ENCODE measurements around the gene PTPRD. TPM values are rescaled to one million over a fixed set of nuclear protein-coding genes. Genes with fewer than 3 reads are reported as not detected.

Gene PTPRD
- total and polyA plus RNA-seq, 2 of the 4 experiments (the other 2 are of a cell fraction), result 0.07 to 0.18 TPM

DNA sequence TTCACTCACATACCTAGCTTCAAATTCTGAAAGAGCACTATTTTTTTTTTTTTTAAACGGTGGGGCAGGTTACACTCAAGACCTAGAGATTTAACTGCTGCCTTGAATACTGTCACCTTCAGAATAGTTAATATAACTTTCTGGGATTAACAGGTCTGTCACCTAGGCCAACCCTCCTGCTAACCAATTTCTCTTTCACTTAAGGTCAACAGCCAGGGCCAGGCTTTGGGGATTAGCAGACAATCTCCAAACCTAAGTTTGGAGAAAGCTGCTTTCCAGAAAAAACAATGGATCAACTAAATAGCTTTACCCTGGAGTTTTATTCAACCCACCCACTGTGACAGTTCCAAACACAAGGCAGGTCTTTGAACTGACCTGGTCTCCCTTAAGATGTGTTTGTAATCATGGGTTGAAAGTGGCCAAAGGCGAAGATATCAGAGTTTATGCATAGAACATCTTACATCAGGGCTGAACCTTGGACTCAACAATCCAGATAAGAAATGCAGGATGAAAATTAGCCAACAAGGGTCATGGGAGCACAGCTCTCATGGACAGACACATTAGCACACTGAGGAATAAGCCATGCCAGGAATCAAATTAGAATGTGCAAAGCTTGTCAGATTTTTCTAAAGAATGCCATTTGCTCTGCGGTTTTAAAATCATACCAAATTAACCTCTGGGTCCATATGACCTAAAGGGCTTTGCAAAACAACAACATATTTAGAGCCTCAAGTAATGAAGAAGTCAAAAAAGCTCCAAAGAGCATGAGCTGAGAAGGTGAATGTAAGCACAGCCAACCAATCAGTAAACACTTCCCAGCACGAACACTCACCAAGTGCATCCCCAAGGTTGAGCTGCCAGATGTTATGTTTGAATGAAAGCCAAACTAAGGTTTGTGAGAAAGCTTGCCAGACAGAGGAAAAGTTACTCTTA lies 2274.7 kb downstream of the PTPRD start:
- no peak for ATAC-seq (ENCODE audit: low read depth)
- Histone ChIP-seq H3K9me3 (ENCODE audit: control insufficient read depth, insufficient read depth, low read length) (peaks cover 3% of the 10 kb centered on the region; the same call in 1 of the 2 replicates), H2AK5ac (ENCODE audit: low read depth, low read length) (no peak overlapping the region), H3K9me1 (ENCODE audit: insufficient read depth, low read length) (no peaks in the 10 kb centered on the region), H2AK9ac (replicated peaks; ENCODE audit: low read depth, low read length, poor library complexity) (no peak overlapping the region), H3K4ac (ENCODE audit: low read depth, low read length) (no peak overlapping the region), H4K91ac (ENCODE audit: insufficient read depth, low read depth, low read length) (no peak overlapping the region), H4K20me1 (ENCODE audit: insufficient read depth, low read length) (no peaks in the 10 kb centered on the region), H2AFZ (replicated peaks; ENCODE audit: low read length, poor library complexity) (no peak overlapping the region), H3K36me3 (ENCODE audit: control insufficient read depth, insufficient read depth, low read length) (no peaks in the 10 kb centered on the region), H2BK20ac (ENCODE audit: low read depth, low read length) (no peak overlapping the region), H3K4me2 (ENCODE audit: low read depth, low read length) (no peak overlapping the region), H3K14ac (replicated peaks; ENCODE audit: low read depth, low read length) (no peak overlapping the region), H4K5ac (ENCODE audit: low read depth, low read length) (no peak overlapping the region), H3K4me1 (ENCODE audit: control insufficient read depth, insufficient read depth, low read length) (no peaks in the 10 kb centered on the region), H2BK15ac (ENCODE audit: low read depth, low read length) (no peak overlapping the region), H3K56ac (ENCODE audit: extremely low read depth, insufficient read depth, low read length) (no peak overlapping the region), H2BK5ac (ENCODE audit: low read depth, low read length, poor library complexity, severe bottlenecking) (no peak overlapping the region), H3K23ac (ENCODE audit: low read depth, low read length) (no peak overlapping the region), H3K27ac (ENCODE audit: insufficient read depth, low read length) (no peak overlapping the region), H3K18ac (ENCODE audit: low read depth, low read length) (no peak overlapping the region), H3K4me3 (ENCODE audit: insufficient read depth, low read depth, low read length) (no peak overlapping the region), H3K79me1 (ENCODE audit: low read depth in 1 of 2, low read length in 2 of 2) (no peaks in the 10 kb centered on the region), H4K8ac (ENCODE audit: low read depth in 2 of 2, low read length in 2 of 2) (no peak overlapping the region), H3K27me3 (ENCODE audit: control insufficient read depth, insufficient read depth, low read length) (no peaks in the 10 kb centered on the region), H3K9ac (ENCODE audit: low read depth, low read length) (no peak overlapping the region), H2BK120ac (ENCODE audit: low read depth, low read length) (no peak overlapping the region)
- BruUV-seq (replicated peaks), result no TSS peak
- ChIA-PET CTCF (interaction anchor here (0.6 kb wide), 1 partner anchor 14 kb away, joined by 4 read pairs; no protein-coding TSS in a partner anchor), POLR2A (ENCODE audit: unreplicated experiment) (no interaction called here)
- WGBS, 2 experiments (ENCODE audit: extremely low coverage in 2 of 2, insufficient read length in 1 of 2), result no CpG with 5 or more reads among the region's 4 CpGs
- intact Hi-C loops (cut with micrococcal nuclease), result no loop called here
- in situ Hi-C loops (cut with MboI; ENCODE audit: low sequenced_read_pairs), result no loop called here
- dilution Hi-C loops (cut with HindIII; ENCODE audit: low sequenced_read_pairs, unreplicated experiment), result no loop called here
- DNase-seq, result peak; percentile 7
- TF ChIP-seq SMC3 (IDR thresholded peaks at IDR 0.05; ENCODE audit: low read depth, low read length) (no peak), MAZ (IDR thresholded peaks at IDR 0.05; ENCODE audit: borderline replicate concordance, low read depth, low read length) (no peak), MXI1 (IDR thresholded peaks at IDR 0.05; ENCODE audit: borderline replicate concordance, low read depth, low read length) (no peak), RAD21 (IDR thresholded peaks at IDR 0.05; ENCODE audit: low read length) (no peak), MAFK (IDR thresholded peaks at IDR 0.05; ENCODE audit: low read depth, low read length) (no peak), RCOR1 (IDR thresholded peaks at IDR 0.05; ENCODE audit: insufficient replicate concordance, low read length) (no peak), RFX5 (IDR thresholded peaks at IDR 0.05; ENCODE audit: low read depth, low read length) (no peak), FOS (IDR thresholded peaks at IDR 0.05; ENCODE audit: low read depth, low read length) (no peak), POLR2A (IDR thresholded peaks at IDR 0.05; ENCODE audit: low read depth, low read length) (no peak), BHLHE40 (IDR thresholded peaks at IDR 0.05; ENCODE audit: low read depth, low read length) (no peak), NFE2L2 (IDR thresholded peaks at IDR 0.05; ENCODE audit: low read depth, low read length) (no peak), CEBPB (IDR thresholded peaks at IDR 0.05; ENCODE audit: low read depth, low read length) (no peak), CHD1 (IDR thresholded peaks at IDR 0.05; ENCODE audit: low read depth, low read length) (no peak)
- TF ChIP-seq, protein P1, sequence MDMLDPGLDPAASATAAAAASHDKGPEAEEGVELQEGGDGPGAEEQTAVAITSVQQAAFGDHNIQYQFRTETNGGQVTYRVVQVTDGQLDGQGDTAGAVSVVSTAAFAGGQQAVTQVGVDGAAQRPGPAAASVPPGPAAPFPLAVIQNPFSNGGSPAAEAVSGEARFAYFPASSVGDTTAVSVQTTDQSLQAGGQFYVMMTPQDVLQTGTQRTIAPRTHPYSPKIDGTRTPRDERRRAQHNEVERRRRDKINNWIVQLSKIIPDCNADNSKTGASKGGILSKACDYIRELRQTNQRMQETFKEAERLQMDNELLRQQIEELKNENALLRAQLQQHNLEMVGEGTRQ (IDR thresholded peaks at IDR 0.05; ENCODE audit: low read depth, low read length), result no peak
- TF ChIP-seq, protein P2, sequence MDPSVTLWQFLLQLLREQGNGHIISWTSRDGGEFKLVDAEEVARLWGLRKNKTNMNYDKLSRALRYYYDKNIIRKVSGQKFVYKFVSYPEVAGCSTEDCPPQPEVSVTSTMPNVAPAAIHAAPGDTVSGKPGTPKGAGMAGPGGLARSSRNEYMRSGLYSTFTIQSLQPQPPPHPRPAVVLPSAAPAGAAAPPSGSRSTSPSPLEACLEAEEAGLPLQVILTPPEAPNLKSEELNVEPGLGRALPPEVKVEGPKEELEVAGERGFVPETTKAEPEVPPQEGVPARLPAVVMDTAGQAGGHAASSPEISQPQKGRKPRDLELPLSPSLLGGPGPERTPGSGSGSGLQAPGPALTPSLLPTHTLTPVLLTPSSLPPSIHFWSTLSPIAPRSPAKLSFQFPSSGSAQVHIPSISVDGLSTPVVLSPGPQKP (IDR thresholded peaks at IDR 0.05; ENCODE audit: borderline replicate concordance, low read depth, low read length), result no peak
